ENCODE measurements around the gene SHMT2. TPM values are rescaled to one million over a fixed set of nuclear protein-coding genes. Genes with fewer than 3 reads are reported as not detected.

The SHMT2 gene
- total and polyA plus RNA-seq, 9 of the 15 experiments (the other 6 are each of a cell fraction or from before 2014, with no cell fraction given): 46.1 to 319 (median 115) TPM

- no peak overlapping the region for H3K4me2 ChIP-seq (ENCODE audit: insufficient read depth, low read length)
- H3K79me2 ChIP-seq (ENCODE audit: control insufficient read depth, insufficient read depth, low read length): no peaks in the 10 kb centered on the region
- DNase-seq (ENCODE audit: extremely low read depth in 1 of 4, low spot score in 3 of 4) (peak in 1 of 4 experiments; percentile 45), ATAC-seq (no peak), FAIRE-seq (no peak)
- H3K9me3 ChIP-seq (replicated peaks; ENCODE audit: control insufficient read depth, insufficient read depth, low read depth, low read length): no peaks in the 10 kb centered on the region
- H3K27me3 ChIP-seq (ENCODE audit: control insufficient read depth in 2 of 2, insufficient read depth in 2 of 2, low read length in 2 of 2): peaks cover 42 to 62% of the 10 kb centered on the region in 2 experiments
- ChIA-PET CTCF (ENCODE audit: low intra/inter-chr PET ratio) (interaction anchor here (1.1 kb wide), 1 partner anchor 19 kb away, joined by 3 read pairs; no protein-coding TSS in a partner anchor), POLR2A (interaction anchor here (0.8 to 1.8 kb wide), 2 partner anchors 7 to 10 kb away, joined by 3 to 8 read pairs; partner anchors contain the start of gene SHMT2)
- H3K9me1 ChIP-seq (ENCODE audit: control insufficient read depth, insufficient read depth, low read length): peaks cover 3% of the 10 kb centered on the region
- H3K9ac ChIP-seq (ENCODE audit: insufficient read depth in 1 of 2, low read depth in 2 of 2, low read length in 2 of 2): no peak overlapping the region
- H3K4me1 ChIP-seq (replicated peaks in 1 of 2; ENCODE audit: control insufficient read depth in 2 of 2, insufficient read depth in 2 of 2, low read length in 2 of 2): peaks cover 14 to 61% of the 10 kb centered on the region in 2 experiments
- intact Hi-C loops (cut with micrococcal nuclease): no loop called here
- peaks cover 4% of the 10 kb centered on the region; the same call in 1 of the 2 replicates for H4K20me1 ChIP-seq (replicated peaks; ENCODE audit: control insufficient read depth, insufficient read depth, low read length)
- H3K27ac ChIP-seq (ENCODE audit: extremely low read depth, low read depth, low read length): no peak overlapping the region
- no peaks in the 10 kb centered on the region for H3K36me3 ChIP-seq (ENCODE audit: control insufficient read depth, insufficient read depth, low read length)
- in situ Hi-C loops (cut with MboI): no loop called here
- no peak for TF ChIP-seq SMARCA5 (IDR thresholded peaks at IDR 0.05)
- no peak for TF ChIP-seq ZNF316 (IDR thresholded peaks at IDR 0.05)
- TF ChIP-seq, protein P1, sequence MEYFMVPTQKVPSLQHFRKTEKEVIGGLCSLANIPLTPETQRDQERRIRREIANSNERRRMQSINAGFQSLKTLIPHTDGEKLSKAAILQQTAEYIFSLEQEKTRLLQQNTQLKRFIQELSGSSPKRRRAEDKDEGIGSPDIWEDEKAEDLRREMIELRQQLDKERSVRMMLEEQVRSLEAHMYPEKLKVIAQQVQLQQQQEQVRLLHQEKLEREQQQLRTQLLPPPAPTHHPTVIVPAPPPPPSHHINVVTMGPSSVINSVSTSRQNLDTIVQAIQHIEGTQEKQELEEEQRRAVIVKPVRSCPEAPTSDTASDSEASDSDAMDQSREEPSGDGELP (CRISPR knock-in tag; IDR thresholded peaks at IDR 0.05; ENCODE audit: borderline replicate concordance): no peak
- no peak for TF ChIP-seq GTF2A2 (tag; IDR thresholded peaks at IDR 0.05)
- no peak for TF ChIP-seq TCF3 (CRISPR knock-in tag; IDR thresholded peaks at IDR 0.05)
- no TSS peak for BruUV-seq (replicated peaks)
- H3K4me3 ChIP-seq: no peak overlapping the region
- H2AFZ ChIP-seq (ENCODE audit: low read depth, low read length): no peak overlapping the region
- 3% methylated on average over 9 of the region's 38 CpGs for WGBS (ENCODE audit: insufficient coverage, low coverage, missing lambda C conversion rate)
These were observed 9.3 kb upstream of the SHMT2 start for GRCh38 chr12:57219993-57220754.

Data from K562 (cell line).